Stromal cell of bone marrow (primary cell): Measurements from ENCODE around the gene TRAP1.

ENCODE experiments used
- DNase-seq: peaks from one replicate; pipeline ENCODE4 v3.0.0-alpha.2; 2012; ENCODE audit warnings: low read depth

The TRAP1 gene

DNA sequence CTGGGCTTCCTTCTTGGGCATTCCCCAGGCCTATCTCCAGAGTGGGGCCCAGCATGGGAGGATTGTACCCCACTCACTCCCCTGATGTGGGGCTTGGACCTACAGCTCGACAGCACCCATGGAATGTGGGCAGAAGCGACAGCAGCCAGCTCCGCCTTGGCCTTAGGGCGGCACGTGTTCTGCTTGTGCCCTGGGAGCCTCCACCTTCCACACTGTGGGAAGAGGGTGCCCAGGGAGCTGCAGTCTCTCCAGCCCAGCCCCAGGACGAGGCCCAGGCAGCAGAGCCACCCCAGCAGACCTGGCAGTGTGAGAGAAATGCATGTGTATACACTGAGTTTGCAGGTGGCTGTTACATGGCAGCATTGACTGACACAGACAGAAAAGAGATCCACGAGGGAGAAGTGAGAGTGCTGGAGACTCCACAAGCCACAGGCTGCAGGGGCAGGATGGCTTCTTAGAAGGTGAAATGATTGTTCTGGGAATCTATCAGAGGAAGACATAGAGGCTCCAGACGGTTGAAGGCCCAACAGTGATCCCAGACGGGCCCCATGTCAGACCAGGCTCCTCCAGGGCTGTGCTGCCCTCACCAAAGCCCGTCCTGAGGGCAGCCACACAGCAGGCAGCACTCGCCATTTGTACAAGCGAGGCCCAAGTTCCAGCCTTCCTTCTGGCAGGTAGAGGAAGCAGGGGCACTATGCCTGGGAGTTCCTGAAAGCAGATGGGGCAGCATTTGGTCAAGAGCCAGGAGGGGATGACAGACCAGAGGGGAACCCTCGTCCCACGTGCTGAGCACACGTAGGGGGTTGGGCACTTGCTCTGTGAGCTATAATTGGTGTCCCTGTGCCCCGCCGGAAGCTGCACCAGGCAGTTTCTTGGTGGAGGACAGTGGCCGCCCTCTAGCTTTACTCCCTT, 65.6 kb downstream of the TRAP1 start:
- DNase-seq = no peak

DNA sequence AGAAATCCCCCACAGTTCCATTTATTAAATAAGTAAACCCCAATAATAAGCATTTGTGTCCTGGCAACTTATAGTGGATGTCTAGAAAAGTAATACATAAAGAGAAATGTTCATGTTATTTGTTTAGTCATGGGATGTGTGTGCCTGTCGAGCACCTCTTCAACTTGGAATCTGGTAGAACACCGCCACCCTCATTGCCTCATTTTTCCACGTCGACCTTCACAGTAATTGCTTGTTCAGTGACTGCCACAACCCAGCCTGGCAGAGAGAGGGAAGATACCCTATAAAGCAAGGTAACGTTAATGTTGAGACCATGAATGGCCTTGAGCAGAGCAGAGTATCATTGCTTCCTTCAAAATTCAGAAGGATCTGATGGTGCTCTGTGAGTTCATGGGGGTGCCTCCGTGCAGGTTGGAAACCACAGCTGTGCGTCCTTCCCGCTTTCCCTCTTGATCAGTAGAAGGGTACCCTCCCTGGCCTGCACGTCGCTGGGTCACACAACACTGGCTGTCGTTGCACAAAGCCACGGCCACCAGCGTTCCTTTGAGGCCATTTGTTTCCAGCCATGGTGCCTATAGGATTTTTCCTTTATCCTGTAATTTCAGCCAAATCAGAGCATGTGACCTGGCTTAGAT, 66.6 kb downstream of the TRAP1 start:
- no peak for DNase-seq

DNA sequence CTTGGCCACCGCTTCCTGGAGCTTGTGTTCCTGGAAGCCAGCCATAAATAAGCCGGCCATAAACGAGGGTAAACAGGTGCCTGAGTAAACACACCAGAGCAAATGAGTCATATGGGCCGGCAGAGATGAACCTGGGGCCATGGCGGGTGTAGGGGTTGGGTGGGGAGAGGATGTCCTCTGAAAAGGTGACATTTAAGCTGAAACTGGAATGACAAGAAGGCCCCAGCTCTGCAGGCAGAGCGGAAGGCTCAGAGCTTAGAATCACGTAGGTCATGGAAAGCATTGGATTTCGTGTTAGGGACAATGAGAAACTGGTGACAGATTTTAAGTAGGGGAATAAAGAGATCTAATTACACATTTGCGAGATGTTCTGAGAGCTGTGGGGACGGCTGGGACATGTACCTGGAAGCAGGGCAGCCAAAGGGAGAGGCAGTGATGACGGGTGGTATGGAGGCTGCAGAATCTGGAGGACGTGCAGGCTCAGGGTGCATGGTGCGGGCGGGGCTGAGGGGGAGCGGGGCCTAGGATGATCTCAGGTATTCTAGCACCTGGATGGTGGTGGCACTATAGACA, 70.9 kb downstream of the TRAP1 start:
- DNase-seq = no peak

DNA sequence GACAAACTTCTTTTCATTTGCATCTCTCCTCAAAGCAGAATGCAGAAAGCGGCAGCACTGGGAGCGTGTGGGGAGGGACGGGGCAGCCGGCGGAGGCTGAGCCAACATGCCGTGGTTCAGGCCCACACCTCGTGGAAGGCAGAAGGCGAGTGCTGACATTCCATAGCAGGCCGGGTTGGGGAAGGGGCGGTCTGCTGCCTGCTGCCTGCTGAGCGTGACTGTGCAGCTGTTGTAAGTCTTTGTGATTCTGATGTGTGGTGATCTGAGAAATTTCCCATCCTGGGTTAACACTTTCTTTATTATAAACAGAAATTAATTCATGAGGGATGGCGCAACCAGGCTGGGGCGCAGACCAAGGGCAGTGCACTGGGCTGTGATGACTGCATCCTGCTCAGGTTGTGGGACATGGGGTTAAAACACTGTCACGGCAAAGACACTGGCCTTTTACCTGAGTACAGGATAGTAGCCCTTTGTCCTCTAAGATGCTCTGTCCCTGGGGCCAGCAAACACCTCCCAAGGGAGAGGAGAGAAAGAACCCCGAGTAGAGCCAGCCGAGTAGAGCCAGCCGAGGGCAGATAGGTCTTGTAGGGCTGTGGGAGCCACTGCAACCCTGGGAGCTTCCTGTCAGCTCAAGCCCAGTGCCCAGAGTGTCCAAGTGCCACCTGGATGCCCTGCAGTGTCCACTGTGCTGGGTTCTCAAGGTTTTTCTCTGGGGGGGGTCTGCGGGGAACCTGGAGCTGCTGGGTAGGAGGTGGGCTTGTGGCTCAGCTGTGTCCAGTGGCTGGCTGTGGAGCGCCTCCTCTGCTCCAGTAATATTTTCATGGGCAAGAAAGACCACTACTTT, 71.6 kb downstream of the TRAP1 start:
- DNase-seq = no peak

DNA sequence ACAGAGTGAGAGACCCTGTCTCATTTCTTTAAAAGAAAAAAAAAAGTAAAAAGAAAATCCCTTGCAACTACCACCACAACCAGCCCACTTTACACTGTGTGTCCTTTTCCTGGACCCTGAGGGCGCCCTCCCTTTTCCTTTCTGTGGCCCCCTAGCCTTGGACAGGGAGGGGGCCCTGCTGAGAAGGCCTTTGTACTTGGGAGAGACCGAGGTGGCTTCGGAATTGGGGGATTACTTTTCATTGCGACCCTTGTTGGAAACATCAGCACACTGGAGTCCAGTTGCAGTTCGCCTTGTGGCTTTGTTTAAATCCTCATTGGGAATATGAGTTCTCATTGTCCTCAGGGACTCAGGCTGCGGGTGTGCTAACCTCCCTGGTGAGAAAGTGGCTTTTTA, 72.2 kb downstream of the TRAP1 start:
- no peak for DNase-seq

DNA sequence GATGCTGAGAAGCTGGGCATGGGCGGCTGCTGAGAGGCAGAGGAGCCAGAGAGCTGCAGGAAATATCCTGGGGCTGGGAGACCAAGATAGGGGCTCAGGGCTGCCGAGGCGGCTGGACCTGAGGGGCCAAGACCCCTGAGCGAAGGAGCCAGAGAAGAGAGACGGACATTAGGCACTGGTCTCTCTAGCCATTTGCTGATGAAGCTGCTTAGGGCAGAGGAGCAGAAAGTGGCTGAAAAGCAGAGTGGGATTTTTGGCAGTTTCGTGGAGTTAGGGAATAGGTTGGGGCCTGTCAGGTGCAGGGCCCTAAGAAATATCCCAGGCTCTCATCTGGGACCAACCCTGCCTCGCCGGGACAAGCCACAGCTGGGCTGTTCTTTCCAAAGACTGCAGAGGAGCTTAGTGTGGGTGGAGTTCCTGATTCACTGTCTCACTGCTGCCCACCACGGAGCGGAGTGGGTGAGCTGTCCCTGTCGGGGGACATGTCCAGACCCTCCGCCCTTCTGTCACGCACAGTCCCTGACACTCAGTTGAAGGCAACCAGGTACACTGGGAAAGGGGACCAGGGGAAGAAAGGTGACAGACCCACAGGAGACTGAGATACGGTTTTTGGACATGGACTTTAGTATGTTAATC, 74.1 kb downstream of the TRAP1 start:
- no peak for DNase-seq

DNA sequence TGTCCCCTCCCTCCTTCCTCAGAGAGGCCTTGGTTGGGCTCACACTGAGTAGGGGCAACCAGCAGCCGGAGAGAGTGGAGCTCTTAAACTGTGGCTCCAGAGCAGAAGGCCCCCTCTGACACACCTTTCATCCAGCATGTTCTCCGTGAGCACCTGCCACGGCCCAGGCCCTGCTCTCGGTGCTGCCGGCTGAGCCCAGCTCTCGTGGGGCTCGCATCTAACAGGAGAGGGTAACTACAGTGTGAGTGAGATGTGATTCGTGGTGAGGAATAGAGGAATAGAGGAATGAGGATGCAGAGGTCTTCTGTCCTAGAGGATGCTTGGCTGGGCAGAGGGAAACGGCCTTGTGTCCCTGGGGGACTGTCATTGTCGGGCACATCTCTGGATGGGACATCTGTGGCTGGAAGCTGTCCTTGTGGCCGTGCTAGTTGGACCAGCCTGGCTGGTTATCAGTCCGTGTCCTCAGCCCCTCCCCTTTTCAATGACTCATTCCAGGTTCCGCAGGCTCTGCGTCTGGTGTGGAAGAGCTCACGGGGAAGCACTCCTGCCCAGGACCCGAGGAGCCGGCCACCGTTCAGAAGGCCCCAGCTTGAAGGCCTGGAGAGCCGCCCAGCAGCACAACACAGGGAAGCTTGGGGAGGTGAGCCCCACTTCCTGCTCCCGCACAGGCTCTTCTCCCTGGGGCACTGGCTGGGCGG, 74.8 kb downstream of the TRAP1 start:
- DNase-seq = no peak

DNA sequence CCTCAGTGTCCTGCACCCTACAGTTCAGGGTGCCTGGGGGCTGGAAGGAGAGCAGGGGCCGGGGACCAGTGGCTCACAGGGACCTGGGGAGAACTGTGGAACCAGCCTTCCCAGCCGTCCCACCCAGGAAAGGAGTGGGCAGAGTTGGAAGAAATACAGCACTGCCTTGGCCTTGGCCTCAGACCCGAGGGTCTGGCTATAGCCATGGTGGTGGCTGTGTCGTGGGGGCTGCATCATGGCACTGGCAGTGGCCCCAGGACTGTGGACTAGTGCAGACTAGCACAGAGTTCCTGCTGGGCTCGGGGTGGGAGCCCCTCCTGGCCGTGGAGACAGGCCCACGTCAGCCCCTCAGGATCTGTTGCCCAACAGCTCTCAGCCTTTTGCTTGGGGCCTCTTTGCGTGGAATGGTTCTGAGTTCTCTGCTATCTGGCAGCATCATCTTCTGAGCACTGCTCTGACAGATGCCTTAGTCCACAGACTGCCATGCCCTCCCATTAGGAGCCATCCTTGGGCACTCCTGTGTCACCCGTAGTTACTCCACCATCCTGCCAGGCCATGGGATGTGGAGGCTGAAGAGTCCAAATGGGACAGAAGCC, 75.4 kb downstream of the TRAP1 start:
- DNase-seq = no peak

DNA sequence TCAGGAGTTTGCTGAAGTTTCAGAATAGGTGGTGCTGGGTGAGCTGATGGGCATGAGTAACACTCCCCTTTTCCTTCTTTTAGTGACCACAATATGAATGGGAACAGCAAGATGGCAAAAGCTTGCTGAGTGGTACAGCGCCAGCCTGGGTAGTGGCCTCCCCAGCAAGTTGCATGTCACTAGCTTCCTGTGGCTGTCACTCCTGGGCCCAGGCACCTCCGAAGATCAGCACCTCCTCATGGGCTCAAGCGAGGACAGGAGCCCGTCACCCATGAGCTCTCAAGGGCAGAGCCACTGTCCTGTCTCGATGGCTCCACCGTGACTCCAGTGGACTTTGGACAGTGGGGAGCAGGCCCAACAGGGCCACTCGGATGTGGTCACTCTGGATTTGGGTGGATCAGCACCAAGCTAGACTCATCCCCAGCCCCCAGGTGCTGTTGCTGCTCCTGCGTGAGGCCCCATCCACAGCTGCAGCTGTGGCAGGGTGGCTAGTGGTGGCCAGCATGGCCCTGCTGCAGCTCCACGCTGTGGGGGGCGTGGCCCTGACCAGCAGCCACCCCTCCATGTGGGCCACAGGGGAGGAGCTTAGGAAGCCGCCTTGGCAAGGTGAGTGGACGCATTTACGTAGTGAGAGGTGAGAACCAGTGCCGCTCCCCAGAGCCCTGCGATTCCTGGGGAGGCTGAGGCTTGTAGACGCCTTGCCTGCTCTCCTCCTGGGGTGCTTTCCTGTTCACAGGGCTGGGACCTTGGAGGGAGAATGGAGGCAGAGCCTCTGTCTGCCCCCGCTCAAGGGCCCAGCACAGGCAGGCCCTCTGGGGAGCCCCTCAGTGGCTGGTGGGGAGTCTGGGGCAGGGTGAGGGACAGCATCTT, 76.5 kb downstream of the TRAP1 start:
- DNase-seq = no peak

DNA sequence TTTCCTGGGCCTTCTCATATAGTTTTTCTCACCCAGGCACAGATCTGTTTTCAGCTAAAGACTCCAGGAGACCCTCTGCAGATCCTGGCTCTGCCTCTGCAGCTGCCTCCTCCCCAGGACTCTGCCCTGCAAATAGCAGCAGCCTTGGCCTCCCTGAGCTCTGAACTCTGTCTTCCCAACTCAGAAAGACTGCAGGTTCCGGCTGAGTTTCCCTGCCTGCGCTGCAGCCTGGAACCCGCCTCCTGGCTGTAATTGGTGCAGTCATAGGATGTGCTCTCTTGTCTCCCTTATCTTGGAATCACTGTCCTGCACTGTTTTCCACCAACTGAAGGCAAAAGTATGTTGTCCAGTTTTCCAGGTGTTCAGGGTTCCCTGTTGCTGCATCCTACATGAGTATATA, 77.1 kb downstream of the TRAP1 start:
- DNase-seq = no peak

DNA sequence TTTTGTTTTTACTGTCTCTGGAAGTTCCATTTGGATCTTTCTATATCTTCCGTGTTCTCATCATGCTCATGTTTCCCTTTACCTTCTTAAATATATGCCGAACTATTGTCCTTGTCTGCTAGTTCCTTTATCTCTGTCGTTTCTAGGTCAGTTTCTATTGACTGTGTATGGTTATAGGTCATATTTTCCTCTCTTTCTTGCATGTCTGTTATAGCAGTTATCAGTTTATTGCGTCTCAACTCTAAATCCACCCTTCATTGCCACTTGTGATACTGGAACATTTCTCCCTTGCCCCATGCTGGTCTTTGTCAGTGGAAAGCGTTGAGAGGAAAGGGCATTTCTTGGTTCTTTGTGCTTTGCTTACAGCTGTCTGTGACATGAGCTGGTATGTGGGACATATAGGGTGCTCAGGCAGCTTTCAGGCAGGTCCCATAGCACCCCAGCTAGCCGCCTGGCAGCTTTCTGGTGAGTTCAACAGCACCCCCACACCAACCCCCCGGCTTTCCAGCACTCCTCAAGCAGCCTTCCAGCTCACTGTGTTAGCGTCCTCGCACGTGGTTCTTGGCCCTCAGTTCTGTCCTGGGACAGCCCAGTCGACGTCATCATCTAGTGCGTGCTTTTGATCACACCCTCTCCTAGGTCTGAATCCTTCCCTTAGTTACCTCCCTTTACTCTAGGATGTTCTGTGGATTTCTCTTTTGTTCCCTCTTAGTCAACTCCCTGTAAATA, 78.2 kb downstream of the TRAP1 start:
- no peak for DNase-seq

DNA sequence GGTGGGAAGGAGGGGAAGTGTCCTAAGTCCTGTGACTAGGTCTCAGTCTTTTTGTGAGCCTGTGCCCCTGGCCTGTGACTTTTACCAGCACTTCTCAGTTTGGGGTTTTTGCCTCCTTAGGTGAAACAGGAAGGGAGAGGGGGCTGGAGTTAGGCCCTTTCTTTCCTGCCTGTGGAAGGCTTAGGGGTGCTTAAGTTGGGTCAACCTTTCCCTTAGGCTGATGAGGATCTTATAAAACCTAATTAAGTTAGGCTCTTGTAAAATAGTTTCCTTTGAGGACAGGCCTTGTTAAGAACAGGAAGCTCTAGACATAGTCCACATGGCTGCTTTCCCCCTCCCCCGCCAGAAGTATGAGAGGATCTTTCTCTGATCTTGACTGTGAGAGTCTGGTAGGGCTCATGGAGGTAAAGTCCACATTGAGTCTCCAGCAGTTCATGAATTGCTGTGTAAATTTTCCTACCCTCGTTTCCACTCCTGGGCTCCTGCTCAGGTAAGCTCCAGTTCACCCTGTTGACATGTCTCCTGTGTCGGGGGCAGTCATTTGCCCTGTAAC, 79.9 kb downstream of the TRAP1 start:
- DNase-seq = no peak

DNA sequence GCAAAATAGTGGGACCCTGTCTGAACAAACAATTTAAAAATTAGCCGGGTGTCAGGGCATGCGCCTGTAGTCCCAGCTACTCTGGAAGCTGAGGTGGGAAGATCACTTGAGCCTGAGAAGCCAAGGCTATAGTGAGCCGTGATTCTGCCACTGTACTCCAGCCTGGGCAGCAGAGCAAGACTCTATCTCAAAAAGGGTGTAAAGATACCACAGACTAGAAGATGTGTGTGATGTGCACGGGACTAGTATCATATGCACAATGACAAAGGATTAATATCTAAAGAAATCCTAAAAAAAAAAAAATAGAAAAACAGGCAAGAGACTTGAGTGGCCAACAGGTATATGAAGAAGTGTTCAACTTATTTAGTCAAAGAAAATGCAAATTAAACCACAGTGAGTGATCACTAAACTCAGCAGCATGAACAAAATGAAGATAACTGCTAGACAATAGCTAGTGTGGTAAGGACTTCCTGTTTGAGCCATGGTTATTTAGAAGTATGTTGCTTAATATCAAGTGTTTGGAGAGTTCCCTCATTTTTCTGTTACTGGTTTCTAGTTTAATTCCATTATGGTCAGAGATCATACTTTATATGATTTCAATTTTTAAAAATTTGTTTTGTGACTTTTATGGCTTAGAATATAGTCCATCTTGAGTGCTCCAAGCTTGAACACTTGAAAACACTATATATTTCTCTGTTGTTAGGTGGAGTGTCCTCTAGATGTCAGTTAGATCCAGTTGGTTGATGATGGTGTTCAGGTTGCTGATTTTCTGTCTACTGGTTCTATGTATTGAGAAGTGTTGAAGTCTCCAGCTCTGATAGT, 91.2 kb downstream of the TRAP1 start:
- no peak for DNase-seq

DNA sequence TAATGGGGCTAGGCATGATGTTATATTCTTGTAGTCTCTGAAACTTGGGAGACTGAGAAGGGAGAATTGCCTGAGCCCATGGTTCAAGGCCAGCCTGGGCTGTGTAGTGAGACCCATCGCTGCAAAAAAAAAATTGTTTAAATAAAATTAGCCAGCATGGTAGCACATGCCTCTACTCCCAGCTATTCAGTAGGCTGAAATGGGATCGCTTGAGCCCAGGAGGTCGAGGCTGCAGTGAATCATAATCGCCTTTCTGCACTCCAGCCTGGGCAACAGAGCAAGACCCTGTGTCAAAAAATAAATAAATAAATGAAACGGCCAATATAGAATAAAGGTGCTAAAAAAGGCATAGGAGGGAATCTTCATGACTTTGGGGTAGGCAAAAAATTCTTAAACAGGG, 92.0 kb downstream of the TRAP1 start:
- DNase-seq = no peak

DNA sequence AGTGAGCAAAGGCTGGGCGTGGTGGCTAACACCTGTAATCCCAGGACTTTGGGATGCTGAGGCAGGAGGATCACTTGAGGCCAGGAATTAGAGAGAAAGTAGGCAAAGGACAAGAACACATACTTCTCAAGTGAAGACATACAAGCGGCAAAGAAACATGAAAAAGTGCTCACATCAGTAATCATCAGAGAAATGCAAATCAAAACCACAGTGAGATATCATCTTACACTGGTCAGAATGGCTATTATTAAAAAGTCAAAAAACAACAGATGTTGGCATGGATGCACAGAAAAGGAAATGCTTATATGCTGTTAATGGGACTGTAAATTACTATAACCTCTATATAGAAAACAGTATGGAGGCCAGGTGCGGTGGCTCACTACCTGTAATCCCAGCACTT, 93.7 kb downstream of the TRAP1 start:
- DNase-seq = no peak

DNA sequence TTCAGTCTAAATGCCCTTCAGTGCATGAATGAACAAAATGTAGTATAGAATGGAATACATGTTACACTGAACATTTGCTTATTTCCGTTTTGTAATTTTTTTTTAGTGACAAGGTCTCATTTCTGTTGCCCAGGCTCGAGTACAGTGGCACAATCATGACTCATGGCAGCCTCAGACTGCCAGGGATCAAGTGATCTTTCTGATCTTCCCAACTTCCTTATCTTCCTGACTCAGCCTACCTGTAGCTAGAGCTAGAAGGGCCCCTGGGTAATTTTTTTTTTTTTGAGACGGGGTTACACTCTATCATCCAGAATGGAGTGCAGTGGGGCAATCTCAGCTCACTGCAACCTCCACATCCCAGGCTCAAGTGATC, 98.6 kb downstream of the TRAP1 start:
- DNase-seq = no peak

DNA sequence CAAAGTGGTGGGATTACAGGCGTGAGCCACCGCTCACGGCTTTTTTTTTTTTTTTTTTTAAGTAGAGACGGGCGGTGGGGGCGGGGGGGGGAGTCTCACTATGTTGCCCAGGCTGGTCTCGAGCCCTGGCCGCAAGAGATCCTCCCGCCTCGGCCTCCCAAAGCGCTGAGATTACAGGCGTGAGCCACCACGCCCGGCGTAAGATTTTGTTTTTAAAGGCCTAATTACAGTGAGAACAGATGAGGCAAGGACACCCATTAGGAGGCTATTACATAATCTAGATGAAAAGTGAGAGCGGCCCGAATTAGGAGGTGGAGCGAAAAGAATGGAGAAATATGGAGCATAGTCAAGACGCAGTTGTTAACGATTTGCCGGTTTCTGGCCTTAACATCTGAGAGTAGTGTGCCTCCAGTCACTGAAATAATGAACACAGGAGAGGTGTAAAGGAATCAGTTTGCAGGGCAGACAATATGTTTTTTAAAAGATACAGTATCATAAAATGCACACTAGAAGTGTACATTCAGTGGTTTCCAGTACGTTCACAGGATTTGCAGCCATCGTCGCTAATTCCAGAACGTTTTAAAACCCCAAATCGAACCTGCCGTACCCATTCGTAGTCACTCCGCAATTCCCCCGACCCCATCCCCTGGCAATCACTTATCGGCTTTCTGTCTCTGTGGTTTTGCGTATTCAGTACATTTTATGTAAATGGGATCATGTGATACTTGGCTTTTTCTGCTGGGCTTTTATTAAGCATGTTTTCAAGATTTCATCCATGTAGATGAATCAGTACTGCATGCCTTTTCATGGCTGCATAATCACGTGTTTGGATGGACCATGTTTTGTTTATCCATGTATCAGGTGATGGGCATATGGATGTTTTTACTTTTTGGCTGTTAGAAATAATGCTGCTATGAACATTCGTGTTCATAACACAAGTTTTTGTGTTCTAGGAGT, 104.5 kb downstream of the TRAP1 start:
- DNase-seq = no peak
